HEK293T (cell line): Measurements from ENCODE around the gene LRPAP1.

ENCODE experiments used
- CTCF ChIA-PET: fragments of 350-600 bp; formaldehyde crosslinking; extraction: SDS; loops from one replicate; lab custom pipeline; 2021; ENCODE audit warnings: antibody characterized with exemption, inconsistent platforms; lab: Yijun Ruan, JAX
- POLR2A ChIA-PET: fragments of 350-600 bp; formaldehyde crosslinking; extraction: SDS; loops from one replicate; lab custom pipeline; 2020; ENCODE audit warnings: antibody characterized with exemption, inconsistent platforms; lab: Yijun Ruan, JAX
- DNase-seq: peaks from one replicate; pipeline ENCODE4 v3.0.0; 2012; ENCODE audit warnings: mixed read lengths; ENCODE audit errors: extremely low spot score
- ARNT ChIP-seq: fragments of 450-650 bp; IDR thresholded peaks from 2 replicates; pipeline ENCODE4 v1.6.1; 2017; ENCODE audit warnings: mild to moderate bottlenecking
- BHLHE40 ChIP-seq: fragments of 450-650 bp; IDR thresholded peaks from 2 replicates; pipeline ENCODE4 v1.6.1; 2016; ENCODE audit warnings: mild to moderate bottlenecking, moderate library complexity, borderline replicate concordance
- CTBP1 ChIP-seq: fragments of 450-650 bp; IDR thresholded peaks from 2 replicates; pipeline ENCODE4 v1.6.1; 2016; ENCODE audit warnings: borderline replicate concordance
- ELF4 ChIP-seq: fragments of 450-650 bp; IDR thresholded peaks from 2 replicates; pipeline ENCODE4 v1.6.1; 2017; ENCODE audit warnings: antibody characterized with exemption
- FOXA1 ChIP-seq: fragments of 450-650 bp; IDR thresholded peaks from 2 replicates; pipeline ENCODE4 v1.6.1; 2016; ENCODE audit warnings: mild to moderate bottlenecking
- FOXK2 ChIP-seq: fragments of 450-650 bp; IDR thresholded peaks from 2 replicates; pipeline ENCODE4 v1.6.1; 2016; ENCODE audit warnings: mild to moderate bottlenecking
- FOXM1 ChIP-seq: fragments of 450-650 bp; IDR thresholded peaks from 2 replicates; pipeline ENCODE4 v1.6.1; 2017; ENCODE audit warnings: mild to moderate bottlenecking, borderline replicate concordance
- HDGF ChIP-seq: fragments of 450-650 bp; IDR thresholded peaks from 2 replicates; pipeline ENCODE4 v1.6.1; 2017; ENCODE audit warnings: antibody characterized with exemption, borderline replicate concordance
- L3MBTL2 ChIP-seq: fragments of 450-650 bp; conservative IDR thresholded peaks from 2 replicates; pipeline ENCODE4 v1.6.1; 2016; ENCODE audit warnings: mild to moderate bottlenecking
- LEF1 ChIP-seq: fragments of 450-650 bp; IDR thresholded peaks from 2 replicates; pipeline ENCODE4 v1.6.1; 2017; ENCODE audit warnings: mild to moderate bottlenecking, borderline replicate concordance
- NFRKB ChIP-seq: fragments of 450-650 bp; IDR thresholded peaks from 2 replicates; pipeline ENCODE4 v1.6.1; 2016; ENCODE audit warnings: mild to moderate bottlenecking, moderate library complexity
- PKNOX1 ChIP-seq: fragments of 450-650 bp; IDR thresholded peaks from 2 replicates; pipeline ENCODE4 v1.6.1; 2016
- SP1 ChIP-seq: fragments of 450-650 bp; IDR thresholded peaks from 2 replicates; pipeline ENCODE4 v1.6.1; 2017
- SUZ12 ChIP-seq: fragments of 450-650 bp; IDR thresholded peaks from 2 replicates; pipeline ENCODE4 v1.6.1; 2016; ENCODE audit warnings: mild to moderate bottlenecking
- TARDBP ChIP-seq: fragments of 450-650 bp; IDR thresholded peaks from 2 replicates; pipeline ENCODE4 v1.6.1; 2016
- ZNF384 ChIP-seq: fragments of 450-650 bp; IDR thresholded peaks from 2 replicates; pipeline ENCODE4 v1.6.1; 2016

LRPAP1 gene

GRCh38 chr4:3483471-3483921, 48.7 kb downstream of the LRPAP1 start:
- POLR2A ChIA-PET, result no interaction called here
- TF ChIP-seq HDGF (no peak), SUZ12 (no peak), BHLHE40 (no peak), NFRKB (no peak), ARNT (no peak), FOXK2 (no peak), L3MBTL2 (no peak), TARDBP (no peak), FOXM1 (no peak), FOXA1 (no peak), CTBP1 (no peak), LEF1 (no peak), SP1 (no peak), ZNF384 (no peak), ELF4 (no peak)
- CTCF ChIA-PET, result no interaction called here
- DNase-seq, result no peak

- ChIA-PET CTCF (no interaction called here), POLR2A (no interaction called here)
- no peak for TF ChIP-seq TARDBP
- no peak for TF ChIP-seq L3MBTL2
- no peak for TF ChIP-seq FOXM1
- TF ChIP-seq SP1, result no peak
- TF ChIP-seq ARNT, result no peak
- no peak for TF ChIP-seq ZNF384
- no peak for TF ChIP-seq CTBP1
- DNase-seq, result no peak
These were observed 49.5 kb downstream of the LRPAP1 start for GRCh38 chr4:3482707-3483106.

- POLR2A ChIA-PET, result no interaction called here
- CTCF ChIA-PET, result interaction anchor here (0.9 to 2.6 kb wide), 6 partner anchors 12 to 301 kb away, joined by 3 to 17 read pairs (median 5); partner anchors contain the start of gene HGFAC
- TF ChIP-seq CTBP1 (no peak), BHLHE40 (no peak), ELF4 (no peak), L3MBTL2 (no peak), FOXK2 (no peak)
- no peak for DNase-seq
These were observed 50.3 kb downstream of the LRPAP1 start for GRCh38 chr4:3481783-3482393.

GRCh38 chr4:3481113-3481531, 51.1 kb downstream of the LRPAP1 start:
- no peak for DNase-seq
- ChIA-PET POLR2A (no interaction called here), CTCF (interaction anchor here (0.6 to 2.6 kb wide), 23 partner anchors 10 to 702 kb away, joined by 3 to 17 read pairs (median 3); partner anchors contain the start of gene HGFAC)
- no peak for TF ChIP-seq BHLHE40
- TF ChIP-seq SUZ12, result no peak
- no peak for TF ChIP-seq L3MBTL2
- TF ChIP-seq FOXK2, result no peak
- no peak for TF ChIP-seq FOXM1
- no peak for TF ChIP-seq TARDBP
- no peak for TF ChIP-seq CTBP1

GRCh38 chr4:3480528-3481112, 51.6 kb downstream of the LRPAP1 start:
- ChIA-PET POLR2A (no interaction called here), CTCF (interaction anchor here (0.6 to 2.6 kb wide), 25 partner anchors 9 to 702 kb away, joined by 3 to 17 read pairs (median 3); partner anchors contain the start of gene HGFAC)
- DNase-seq, result peak; percentile 91
- TF ChIP-seq BHLHE40 (no peak), ARNT (no peak), FOXK2 (no peak), NFRKB (no peak), SUZ12 (no peak), FOXM1 (no peak), ZNF384 (no peak), HDGF (no peak), FOXA1 (no peak), LEF1 (no peak), TARDBP (no peak), PKNOX1 (no peak), CTBP1 (no peak), SP1 (no peak)

GRCh38 chr4:3479358-3480101, 52.7 kb downstream of the LRPAP1 start:
- TF ChIP-seq FOXA1, result no peak
- no peak for TF ChIP-seq HDGF
- TF ChIP-seq ARNT, result no peak
- no peak for TF ChIP-seq NFRKB
- no peak for TF ChIP-seq BHLHE40
- TF ChIP-seq FOXM1, result no peak
- no peak for TF ChIP-seq ZNF384
- TF ChIP-seq PKNOX1, result no peak
- no peak for TF ChIP-seq FOXK2
- no peak for TF ChIP-seq SP1
- TF ChIP-seq SUZ12, result no peak
- TF ChIP-seq ELF4, result no peak
- TF ChIP-seq TARDBP, result no peak
- no peak for TF ChIP-seq L3MBTL2
- TF ChIP-seq CTBP1, result no peak
- no peak for TF ChIP-seq LEF1
- POLR2A ChIA-PET, result no interaction called here
- CTCF ChIA-PET, result interaction anchor here (0.5 to 2.6 kb wide), 11 partner anchors 8 to 703 kb away, joined by 3 to 17 read pairs (median 4); no protein-coding TSS in a partner anchor
- DNase-seq, result no peak
